GM23338 (cell line): ENCODE results near the gene IQCM. TPM values are rescaled to one million over a fixed set of nuclear protein-coding genes. Genes with fewer than 3 reads are reported as not detected.

ENCODE experiments used
- ATAC-seq: fragments of 200-7000 bp; cut with Tn5 transposase; 3 replicates; pipeline ENCODE4 v1.9.1; 2020
- DNase-seq: peaks from one replicate; pipeline ENCODE4 v3.0.0-alpha.2; 2015; ENCODE audit warnings: low spot score
- H2AFZ ChIP-seq: fragments of 200-600 bp; sonication (generic); 2 replicates; pipeline ENCODE4 v1.8.0; 2016; ENCODE audit warnings: antibody characterized with exemption, mild to moderate bottlenecking, moderate library complexity
- H3F3A ChIP-seq: fragments of 200-600 bp; sonication (generic); replicated peaks from 2 replicates; pipeline ENCODE4 v1.8.0; 2017; ENCODE audit warnings: antibody characterized with exemption, mixed run types, low read depth
- H3K27ac ChIP-seq: fragments of 200-600 bp; sonication (generic); 2 replicates; pipeline ENCODE4 v1.6.1; 2016; ENCODE audit warnings: low read depth
- H3K27me3 ChIP-seq: fragments of 200-600 bp; sonication (generic); 2 replicates; pipeline ENCODE4 v1.8.0; 2016; ENCODE audit warnings: mild to moderate bottlenecking, mixed run types, moderate library complexity; ENCODE audit not compliant: insufficient read depth
- H3K36me3 ChIP-seq: fragments of 200-600 bp; sonication (generic); 2 replicates; pipeline ENCODE4 v1.8.0; 2016; ENCODE audit warnings: mild to moderate bottlenecking; ENCODE audit not compliant: insufficient read depth
- H3K4me1 ChIP-seq: fragments of 200-600 bp; sonication (generic); 2 replicates; pipeline ENCODE4 v1.8.0; 2016; ENCODE audit warnings: mild to moderate bottlenecking, moderate library complexity; ENCODE audit not compliant: insufficient read depth
- H3K4me2 ChIP-seq: fragments of 200-600 bp; sonication (generic); 2 replicates; pipeline ENCODE4 v1.7.1; 2017; ENCODE audit warnings: mixed run types
- H3K4me3 ChIP-seq: fragments of 200-600 bp; sonication (generic); 2 replicates; pipeline ENCODE4 v1.6.1; 2016; ENCODE audit warnings: mixed run types
- H3K79me2 ChIP-seq: fragments of 200-600 bp; sonication (generic); replicated peaks from 2 replicates; pipeline ENCODE4 v1.8.0; 2017; ENCODE audit warnings: mild to moderate bottlenecking; ENCODE audit not compliant: insufficient read depth
- H3K9me2 ChIP-seq: fragments of 200-600 bp; sonication (generic); 2 replicates; pipeline ENCODE4 v1.8.0; 2017; ENCODE audit not compliant: insufficient read depth
- H4K20me1 ChIP-seq: fragments of 200-600 bp; sonication (generic); replicated peaks from 2 replicates; pipeline ENCODE4 v1.8.0; 2017; ENCODE audit warnings: mild to moderate bottlenecking; ENCODE audit not compliant: insufficient read depth
- H3K27ac Mint-ChIP-seq: 2 replicates; pipeline ENCODE4 v1.8.0; 2020; ENCODE audit warnings: inconsistent platforms, mild to moderate bottlenecking, moderate library complexity, mixed read lengths
- H3K27me3 Mint-ChIP-seq: 3 replicates; pipeline ENCODE4 v1.8.0; 2022; ENCODE audit warnings: low read depth, mild to moderate bottlenecking, moderate library complexity, mixed read lengths, inconsistent platforms; ENCODE audit not compliant: insufficient read depth, poor library complexity
- H3K36me3 Mint-ChIP-seq: 3 replicates; pipeline ENCODE4 v1.8.0; 2021; ENCODE audit warnings: low read depth, mild to moderate bottlenecking, inconsistent platforms, moderate library complexity, mixed read lengths
- H3K4me1 Mint-ChIP-seq: 3 replicates; pipeline ENCODE4 v1.8.0; 2020; ENCODE audit warnings: mild to moderate bottlenecking, inconsistent platforms, mixed read lengths
- H3K4me3 Mint-ChIP-seq: 3 replicates; pipeline ENCODE4 v1.8.0; 2021; ENCODE audit warnings: moderate library complexity, mild to moderate bottlenecking, inconsistent platforms, mixed read lengths
- H3K9me3 Mint-ChIP-seq: 3 replicates; pipeline ENCODE4 v1.8.0; 2020; ENCODE audit warnings: moderate library complexity, mild to moderate bottlenecking, inconsistent platforms, mixed read lengths
- CREB1 ChIP-seq: fragments of 250-450 bp; sonication (Bioruptor Pico); IDR thresholded peaks from 2 replicates; pipeline ENCODE4 v1.5.0; 2020; ENCODE audit warnings: low read depth, mild to moderate bottlenecking, moderate library complexity
- ETS1 ChIP-seq: IDR thresholded peaks from 2 replicates; pipeline ENCODE4 v1.6.1; 2016; ENCODE audit warnings: antibody characterized with exemption
- EZH2 ChIP-seq: fragments of 200-600 bp; sonication (generic); IDR thresholded peaks from one replicate; pipeline ENCODE4 v1.8.0; 2017; ENCODE audit warnings: antibody characterized with exemption, mild to moderate bottlenecking, low read depth; ENCODE audit not compliant: unreplicated experiment
- EZH2phosphoT487 ChIP-seq: fragments of 200-600 bp; sonication (generic); IDR thresholded peaks from one replicate; pipeline ENCODE4 v1.8.1; 2018; ENCODE audit warnings: antibody characterized with exemption; ENCODE audit not compliant: unreplicated experiment
- JUNB ChIP-seq: IDR thresholded peaks from one replicate; pipeline ENCODE4 v1.6.1; 2016; ENCODE audit warnings: antibody characterized with exemption; ENCODE audit not compliant: unreplicated experiment
- NANOG ChIP-seq: IDR thresholded peaks from 2 replicates; pipeline ENCODE4 v1.6.1; 2016; ENCODE audit warnings: antibody characterized with exemption, borderline replicate concordance
- POLR2AphosphoS5 ChIP-seq: IDR thresholded peaks from 2 replicates; pipeline ENCODE4 v1.6.1; 2016; ENCODE audit warnings: antibody characterized with exemption, low read depth
- STAT1 ChIP-seq: IDR thresholded peaks from one replicate; pipeline ENCODE4 v1.6.1; 2016; ENCODE audit warnings: antibody characterized with exemption; ENCODE audit not compliant: unreplicated experiment
- ZNF114 ChIP-seq: fragments of 250-450 bp; sonication (Bioruptor Pico); IDR thresholded peaks from 2 replicates; pipeline ENCODE4 v1.5.0; 2020; ENCODE audit warnings: mild to moderate bottlenecking, moderate library complexity
- polyA plus RNA-seq: library from polyadenylated mRNA; unstranded; fragments of >200 nt; fragmentation: Nextera tagmentation; extraction: Ambion mirVana; gene quantifications from 2 replicates; pipeline ENCODE4 v1.2.1, GENCODE V29; 2016
- total RNA-seq: library from RNA; depleted of rRNA; stranded (reverse); fragments of >200 nt; shearing (Covaris generic); gene quantifications from 2 replicates; pipeline ENCODE4 v1.2.3, GENCODE V29; 2014
- TF ChIP-seq, protein P1 (sequence below), 2 experiments: fragments of 200-600 bp in 1 of 2; sonication (generic) in 1 of 2; conservative IDR thresholded peaks; 2 replicates each; pipeline versions ENCODE4 v1.5.1 to v1.6.1; 2016 to 2017; ENCODE audit warnings: antibody characterized with exemption in 2 of 2, low read depth in 2 of 2, mild to moderate bottlenecking in 2 of 2, moderate library complexity in 1 of 2

The IQCM gene
- total and polyA plus RNA-seq, 2 experiments from 2014 or later = not detected

DNA sequence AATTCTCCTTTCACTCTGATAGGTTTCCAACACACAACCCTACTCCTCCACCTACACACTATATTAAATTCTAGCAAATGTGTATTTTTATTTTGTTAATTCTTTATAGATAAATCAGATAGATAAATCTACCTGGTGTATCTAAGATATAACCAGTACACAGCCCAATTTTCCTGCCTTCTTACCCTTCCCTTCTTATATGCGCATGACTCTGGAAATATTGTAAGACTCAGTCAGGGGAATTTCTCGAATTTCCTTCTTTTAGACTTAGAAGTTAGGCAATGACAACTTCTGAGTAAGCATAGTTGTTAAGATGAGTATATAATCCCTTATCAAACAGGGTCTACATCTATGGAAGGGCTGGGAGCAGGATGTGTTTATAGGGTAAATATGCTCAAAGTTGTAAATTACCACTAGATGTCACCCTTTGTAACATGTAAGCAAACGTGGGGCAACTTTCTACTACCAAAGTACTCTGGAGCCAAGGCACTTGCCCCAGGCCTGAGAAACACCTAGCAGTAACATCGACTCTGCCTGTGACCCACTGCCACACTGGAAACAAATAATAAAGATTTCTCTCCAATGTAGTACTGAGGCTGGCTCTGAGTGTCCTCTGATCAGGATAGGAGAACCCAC lies 444.7 kb downstream of the IQCM start:
- Mint-ChIP-seq H3K9me3 (no peaks in the 10 kb centered on the region), H3K36me3 (no peaks in the 10 kb centered on the region), H3K4me1 (no peaks in the 10 kb centered on the region), H3K27me3 (no peaks in the 10 kb centered on the region), H3K27ac (no peak overlapping the region), H3K4me3 (no peak overlapping the region)
- Histone ChIP-seq H3K27me3 (no peaks in the 10 kb centered on the region), H3K9me2 (no peaks in the 10 kb centered on the region), H3K4me1 (no peaks in the 10 kb centered on the region), H3K79me2 (no peaks in the 10 kb centered on the region), H2AFZ (peak overlapping the region; percentile 56; the same call in 1 of the 2 replicates), H3K4me3 (no peak overlapping the region), H4K20me1 (no peaks in the 10 kb centered on the region), H3F3A (no peaks in the 10 kb centered on the region), H3K27ac (no peak overlapping the region), H3K36me3 (no peaks in the 10 kb centered on the region), H3K4me2 (no peak overlapping the region)
- ATAC-seq (peak; percentile 96), DNase-seq (peak; percentile 91)
- TF ChIP-seq ZNF114 = no peak
- no peak for TF ChIP-seq EZH2
- TF ChIP-seq, protein P1, sequence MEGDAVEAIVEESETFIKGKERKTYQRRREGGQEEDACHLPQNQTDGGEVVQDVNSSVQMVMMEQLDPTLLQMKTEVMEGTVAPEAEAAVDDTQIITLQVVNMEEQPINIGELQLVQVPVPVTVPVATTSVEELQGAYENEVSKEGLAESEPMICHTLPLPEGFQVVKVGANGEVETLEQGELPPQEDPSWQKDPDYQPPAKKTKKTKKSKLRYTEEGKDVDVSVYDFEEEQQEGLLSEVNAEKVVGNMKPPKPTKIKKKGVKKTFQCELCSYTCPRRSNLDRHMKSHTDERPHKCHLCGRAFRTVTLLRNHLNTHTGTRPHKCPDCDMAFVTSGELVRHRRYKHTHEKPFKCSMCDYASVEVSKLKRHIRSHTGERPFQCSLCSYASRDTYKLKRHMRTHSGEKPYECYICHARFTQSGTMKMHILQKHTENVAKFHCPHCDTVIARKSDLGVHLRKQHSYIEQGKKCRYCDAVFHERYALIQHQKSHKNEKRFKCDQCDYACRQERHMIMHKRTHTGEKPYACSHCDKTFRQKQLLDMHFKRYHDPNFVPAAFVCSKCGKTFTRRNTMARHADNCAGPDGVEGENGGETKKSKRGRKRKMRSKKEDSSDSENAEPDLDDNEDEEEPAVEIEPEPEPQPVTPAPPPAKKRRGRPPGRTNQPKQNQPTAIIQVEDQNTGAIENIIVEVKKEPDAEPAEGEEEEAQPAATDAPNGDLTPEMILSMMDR (conservative IDR thresholded peaks at IDR 0.05; ENCODE audit: low read depth in 2 of 2) = peak; percentile 60 to 70

- H4K20me1 ChIP-seq = no peaks in the 10 kb centered on the region
- Mint-ChIP-seq H3K36me3 (no peaks in the 10 kb centered on the region), H3K9me3 (no peaks in the 10 kb centered on the region), H3K27me3 (no peaks in the 10 kb centered on the region), H3K4me3 (no peak overlapping the region), H3K27ac (no peak overlapping the region), H3K4me1 (no peaks in the 10 kb centered on the region)
- no peak for ATAC-seq
- H3K27ac ChIP-seq = no peak overlapping the region
- H2AFZ ChIP-seq = no peak overlapping the region
- H3K79me2 ChIP-seq = no peaks in the 10 kb centered on the region
- no peaks in the 10 kb centered on the region for H3K4me1 ChIP-seq
- no peaks in the 10 kb centered on the region for H3K9me2 ChIP-seq
- H3F3A ChIP-seq = no peaks in the 10 kb centered on the region
- no peaks in the 10 kb centered on the region for H3K36me3 ChIP-seq
- H3K4me3 ChIP-seq = no peak overlapping the region
- H3K27me3 ChIP-seq = no peaks in the 10 kb centered on the region
- no peak for DNase-seq
- no peak overlapping the region for H3K4me2 ChIP-seq
- no peak for TF ChIP-seq JUNB
- no peak for TF ChIP-seq CREB1 (CRISPR knock-in tag)
- no peak for TF ChIP-seq EZH2
- no peak for TF ChIP-seq STAT1
- no peak for TF ChIP-seq NANOG
- no peak for TF ChIP-seq ETS1
- TF ChIP-seq EZH2phosphoT487 = no peak
- TF ChIP-seq POLR2AphosphoS5 = no peak
- TF ChIP-seq, protein P1 (conservative IDR thresholded peaks at IDR 0.05; ENCODE audit: low read depth in 2 of 2) = no peak
These were observed 445.6 kb downstream of the IQCM start for GRCh38 chr4:149370002-149370401.
